Liver (tissue), 9 donors: ENCODE measurements around the gene SCAP. TPM values are rescaled to one million over a fixed set of nuclear protein-coding genes. Genes with fewer than 3 reads are reported as not detected.

Source experiments
- DNase-seq: peaks from one replicate; pipeline ENCODE4 v3.0.0-alpha.2; 2017; ENCODE audit warnings: low spot score
- H3K27ac ChIP-seq, 2 donors: one replicate each; pipeline ENCODE4 v1.7.0; 2013; ENCODE audit warnings: inconsistent platforms in 2 of 2, low read length in 2 of 2, control low read depth in 1 of 2, low read depth in 1 of 2, mild to moderate bottlenecking in 1 of 2
- H3K27me3 ChIP-seq, 4 donors: one replicate each; pipeline versions ENCODE4 v1.6.1 to v1.7.0; 2013; ENCODE audit warnings: low read length in 3 of 4, inconsistent platforms in 1 of 4, mild to moderate bottlenecking in 1 of 4, moderate library complexity in 1 of 4; ENCODE audit not compliant: control insufficient read depth in 4 of 4, insufficient read depth in 4 of 4
- H3K36me3 ChIP-seq, 4 donors: one replicate each; pipeline versions ENCODE4 v1.6.1 to v1.7.0; 2013; ENCODE audit warnings: low read length in 3 of 4, mild to moderate bottlenecking in 3 of 4, low read depth in 1 of 4, moderate library complexity in 1 of 4; ENCODE audit not compliant: control insufficient read depth in 4 of 4, insufficient read depth in 3 of 4
- H3K4me1 ChIP-seq, 4 donors: one replicate each; pipeline versions ENCODE4 v1.6.1 to v1.7.0; 2013; ENCODE audit warnings: low read length in 3 of 4, mild to moderate bottlenecking in 3 of 4, moderate library complexity in 1 of 4; ENCODE audit not compliant: control insufficient read depth in 4 of 4, insufficient read depth in 4 of 4
- H3K4me3 ChIP-seq, 3 donors: one replicate each; pipeline versions ENCODE4 v1.6.1 to v1.7.0; 2013; ENCODE audit warnings: low read length in 3 of 3, control low read depth in 1 of 3, low read depth in 1 of 3, mild to moderate bottlenecking in 1 of 3
- H3K9ac ChIP-seq, 2 donors: one replicate each; pipeline ENCODE4 v1.7.0; 2013; ENCODE audit warnings: low read length in 2 of 2, mild to moderate bottlenecking in 2 of 2, moderate library complexity in 2 of 2, control low read depth in 1 of 2, low read depth in 1 of 2
- H3K9me3 ChIP-seq, 4 donors: one replicate each; pipeline versions ENCODE4 v1.6.1 to v1.7.0; 2013; ENCODE audit warnings: low read length in 3 of 4; ENCODE audit not compliant: control insufficient read depth in 4 of 4
- ATF3 ChIP-seq: IDR thresholded peaks from 2 replicates; pipeline ENCODE4 v1.6.1; 2016; ENCODE audit warnings: antibody characterized with exemption
- EGR1 ChIP-seq, 2 donors: IDR thresholded peaks; 2 replicates each; pipeline ENCODE4 v1.6.1; 2016 to 2018; ENCODE audit warnings: antibody characterized with exemption in 2 of 2, low read depth in 2 of 2
- FOXA1 ChIP-seq: IDR thresholded peaks from 2 replicates; pipeline ENCODE4 v1.6.1; 2016; ENCODE audit warnings: antibody characterized with exemption
- FOXA2 ChIP-seq: IDR thresholded peaks from 2 replicates; pipeline ENCODE4 v1.6.1; 2016; ENCODE audit warnings: antibody characterized with exemption
- HNF4A ChIP-seq, 2 donors: conservative IDR thresholded peaks; 2 replicates each; pipeline ENCODE4 v1.6.1; 2016; ENCODE audit warnings: antibody characterized with exemption in 2 of 2, mild to moderate bottlenecking in 2 of 2
- HNF4G ChIP-seq: IDR thresholded peaks from 2 replicates; pipeline ENCODE4 v1.6.1; 2016; ENCODE audit warnings: antibody characterized with exemption
- JUND ChIP-seq, 2 donors: IDR thresholded peaks; 2 replicates each; pipeline ENCODE4 v1.6.1; 2016; ENCODE audit warnings: antibody characterized with exemption in 2 of 2
- MAX ChIP-seq: IDR thresholded peaks from 2 replicates; pipeline ENCODE4 v1.6.1; 2016; ENCODE audit warnings: antibody characterized with exemption
- NR2F2 ChIP-seq: IDR thresholded peaks from 2 replicates; pipeline ENCODE4 v1.6.1; 2016; ENCODE audit warnings: antibody characterized with exemption
- RAD21 ChIP-seq, 2 donors: IDR thresholded peaks; 2 replicates each; pipeline ENCODE4 v1.6.1; 2016; ENCODE audit warnings: antibody characterized with exemption in 2 of 2, mild to moderate bottlenecking in 2 of 2
- REST ChIP-seq: IDR thresholded peaks from 2 replicates; pipeline ENCODE4 v1.6.1; 2016; ENCODE audit warnings: antibody characterized with exemption, mild to moderate bottlenecking
- RXRA ChIP-seq, 2 donors: IDR thresholded peaks; 2 replicates each; pipeline ENCODE4 v1.6.1; 2017 to 2018; ENCODE audit warnings: antibody characterized with exemption in 2 of 2, mild to moderate bottlenecking in 1 of 2
- SP1 ChIP-seq: IDR thresholded peaks from 2 replicates; pipeline ENCODE4 v1.6.1; 2018; ENCODE audit warnings: antibody characterized with exemption, mild to moderate bottlenecking
- TAF1 ChIP-seq: conservative IDR thresholded peaks from 2 replicates; pipeline ENCODE4 v1.6.1; 2016; ENCODE audit warnings: antibody characterized with exemption, mild to moderate bottlenecking
- YY1 ChIP-seq: IDR thresholded peaks from 2 replicates; pipeline ENCODE4 v1.6.1; 2016; ENCODE audit warnings: antibody characterized with exemption, mild to moderate bottlenecking
- ZBTB33 ChIP-seq: IDR thresholded peaks from 2 replicates; pipeline ENCODE4 v1.6.1; 2016; ENCODE audit warnings: antibody characterized with exemption
- WGBS: extraction: QIAGEN DNeasy Blood & Tissue Kit; methylation state at CpG from one replicate; pipeline ENCODE4 v1.1.7; 2013; 5-methylcytosine and 5-hydroxymethylcytosine counted together
- polyA plus RNA-seq, 2 donors: library from polyadenylated mRNA; stranded (reverse) in 1 of 2; unstranded in 1 of 2; fragments of 200-250 nt in 1 of 2; fragments of >200 nt in 1 of 2; fragmentation: Nextera tagmentation in 1 of 2; extraction: Ambion mirVana in 1 of 2; gene quantifications; one replicate each; pipeline versions ENCODE4 v1.2.1 to v1.2.3, GENCODE V29; 2013 to 2015
- total RNA-seq, 2 donors: library from RNA; depleted of rRNA; stranded (reverse); fragments of >200 nt; gene quantifications; one replicate each; pipeline ENCODE4 v1.2.3, GENCODE V29; 2014
- donor health status: healthy.
- donor health status: healthy.
- donor health status: healthy.
- donor health status: healthy.
- donor health status: healthy.

SCAP gene
- total and polyA plus RNA-seq, 4 donors, result 25.9 to 84.8 (median 59.3) TPM

GRCh38 chr3:47421741-47422649, 53.7 kb downstream of the SCAP start:
- H3K27ac ChIP-seq, result peak overlapping the region; percentile 69 to 74
- H3K9ac ChIP-seq, result no peak overlapping the region
- no peak for DNase-seq
- 50% methylated on average over 13 of the region's 13 CpGs for WGBS
- no peaks in the 10 kb centered on the region for H3K27me3 ChIP-seq
- H3K36me3 ChIP-seq, result peaks cover 5 to 28% (median 7%) of the 10 kb centered on the region in 4 donors
- no peaks in the 10 kb centered on the region for H3K9me3 ChIP-seq
- TF ChIP-seq SP1 (peak; percentile 71), YY1 (peak; percentile 63), FOXA1 (no peak), NR2F2 (peak; percentile 59), HNF4G (no peak), RAD21 (IDR thresholded peaks at IDR 0.05) (peak; percentile 57 to 58), REST (peak; percentile 27), JUND (IDR thresholded peaks at IDR 0.05) (peak in 1 of 2 donors; percentile 40), RXRA (IDR thresholded peaks at IDR 0.05) (peak; percentile 88 to 91), FOXA2 (no peak), HNF4A (conservative IDR thresholded peaks at IDR 0.05) (peak; percentile 83 to 84), ATF3 (no peak), MAX (no peak)
- peaks cover 10 to 55% (median 48%) of the 10 kb centered on the region in 4 donors for H3K4me1 ChIP-seq
- peak overlapping the region in 1 of 3 donors; percentile 28 for H3K4me3 ChIP-seq

- peak; percentile 94 for DNase-seq
- H3K27me3 ChIP-seq, result no peaks in the 10 kb centered on the region
- WGBS, result 70% methylated on average over 29 of the region's 29 CpGs
- no peak overlapping the region for H3K4me3 ChIP-seq
- peaks cover 10 to 51% (median 47%) of the 10 kb centered on the region in 4 donors for H3K4me1 ChIP-seq
- no peaks in the 10 kb centered on the region for H3K9me3 ChIP-seq
- peaks cover 6 to 32% (median 7%) of the 10 kb centered on the region in 4 donors for H3K36me3 ChIP-seq
- H3K9ac ChIP-seq, result peak overlapping the region in 1 of 2 donors; percentile 5
- peak overlapping the region; percentile 69 to 74 for H3K27ac ChIP-seq
- TF ChIP-seq SP1 (no peak), EGR1 (IDR thresholded peaks at IDR 0.05; ENCODE audit: low read depth in 2 of 2) (no peak), NR2F2 (no peak), RAD21 (IDR thresholded peaks at IDR 0.05) (peak; percentile 93 to 96), HNF4G (no peak), YY1 (no peak), TAF1 (no peak), HNF4A (conservative IDR thresholded peaks at IDR 0.05) (peak in 1 of 2 donors; percentile 14), RXRA (IDR thresholded peaks at IDR 0.05) (peak; percentile 19 to 47), REST (no peak), ZBTB33 (no peak), FOXA1 (no peak)
Measured at GRCh38 chr3:47420511-47421484, 54.9 kb downstream of the SCAP start.
